Smooth muscle cell (in vitro differentiated cells): Measurements from ENCODE around the gene SEMA3G. TPM values are rescaled to one million over a fixed set of nuclear protein-coding genes. Genes with fewer than 3 reads are reported as not detected.

Source experiments
- DNase-seq: peaks from one replicate; lab custom pipeline; 2025; ENCODE audit not compliant: unreplicated experiment; lab: John Stamatoyannopoulos, UW
- H2AFZ ChIP-seq: fragments of 200-600 bp; sonication (generic); 2 replicates; pipeline ENCODE4 v1.6.0; 2016; ENCODE audit warnings: antibody characterized with exemption, low read depth, mild to moderate bottlenecking
- H3F3A ChIP-seq: fragments of 200-600 bp; sonication (generic); 2 replicates; pipeline ENCODE4 v1.6.0; 2017; ENCODE audit warnings: antibody characterized with exemption, low read depth
- H3K27ac ChIP-seq: fragments of 200-600 bp; sonication (generic); 2 replicates; pipeline ENCODE4 v1.5.1; 2016; ENCODE audit warnings: low read depth, mild to moderate bottlenecking
- H3K27me3 ChIP-seq: fragments of 200-600 bp; sonication (generic); 2 replicates; pipeline ENCODE4 v1.6.1; 2016; ENCODE audit warnings: low read depth, mild to moderate bottlenecking
- H3K36me3 ChIP-seq: fragments of 200-600 bp; sonication (generic); 2 replicates; pipeline ENCODE4 v1.5.1; 2016; ENCODE audit warnings: low read depth
- H3K4me1 ChIP-seq: fragments of 200-600 bp; sonication (generic); 2 replicates; pipeline ENCODE4 v1.5.1; 2016; ENCODE audit warnings: low read depth
- H3K4me2 ChIP-seq: fragments of 200-600 bp; sonication (generic); 2 replicates; pipeline ENCODE4 v1.6.0; 2016; ENCODE audit warnings: mild to moderate bottlenecking
- H3K4me3 ChIP-seq: fragments of 200-600 bp; sonication (generic); 2 replicates; pipeline ENCODE4 v1.5.1; 2016; ENCODE audit warnings: mild to moderate bottlenecking
- H3K79me2 ChIP-seq: fragments of 200-600 bp; sonication (generic); 2 replicates; pipeline ENCODE4 v1.6.0; 2016; ENCODE audit warnings: low read depth, mild to moderate bottlenecking
- H3K9ac ChIP-seq: fragments of 200-600 bp; sonication (generic); 2 replicates; pipeline ENCODE4 v1.6.0; 2016; ENCODE audit warnings: low read depth
- H3K9me3 ChIP-seq: fragments of 200-600 bp; sonication (generic); replicated peaks from 2 replicates; pipeline ENCODE4 v1.5.1; 2016; ENCODE audit warnings: low read depth
- H4K20me1 ChIP-seq: fragments of 200-600 bp; sonication (generic); 2 replicates; pipeline ENCODE4 v1.6.0; 2016; ENCODE audit warnings: low read depth
- WGBS: methylation state at CpG from one replicate; pipeline ENCODE4 v1.1.7; 2016; ENCODE audit warnings: low lambda C conversion rate; 5-methylcytosine and 5-hydroxymethylcytosine counted together
- polyA plus RNA-seq: library from polyadenylated mRNA; unstranded; fragments of >200 nt; fragmentation: Nextera tagmentation; extraction: Ambion mirVana; gene quantifications from 2 replicates; pipeline ENCODE4 v1.2.1, GENCODE V29; 2016
- total RNA-seq: library from RNA; depleted of rRNA; stranded (reverse); fragments of >200 nt; gene quantifications from 2 replicates; pipeline ENCODE4 v1.2.3, GENCODE V29; 2014
- TF ChIP-seq, protein P1 (sequence below): fragments of 200-600 bp; sonication (generic); IDR thresholded peaks from 2 replicates; pipeline ENCODE4 v1.5.1; 2017; ENCODE audit warnings: borderline replicate concordance, mild to moderate bottlenecking, antibody characterized with exemption; ENCODE audit not compliant: insufficient read depth, poor library complexity, severe bottlenecking

The SEMA3G gene
- total and polyA plus RNA-seq, 2 experiments from 2014 or later, result 0.09 TPM

DNA sequence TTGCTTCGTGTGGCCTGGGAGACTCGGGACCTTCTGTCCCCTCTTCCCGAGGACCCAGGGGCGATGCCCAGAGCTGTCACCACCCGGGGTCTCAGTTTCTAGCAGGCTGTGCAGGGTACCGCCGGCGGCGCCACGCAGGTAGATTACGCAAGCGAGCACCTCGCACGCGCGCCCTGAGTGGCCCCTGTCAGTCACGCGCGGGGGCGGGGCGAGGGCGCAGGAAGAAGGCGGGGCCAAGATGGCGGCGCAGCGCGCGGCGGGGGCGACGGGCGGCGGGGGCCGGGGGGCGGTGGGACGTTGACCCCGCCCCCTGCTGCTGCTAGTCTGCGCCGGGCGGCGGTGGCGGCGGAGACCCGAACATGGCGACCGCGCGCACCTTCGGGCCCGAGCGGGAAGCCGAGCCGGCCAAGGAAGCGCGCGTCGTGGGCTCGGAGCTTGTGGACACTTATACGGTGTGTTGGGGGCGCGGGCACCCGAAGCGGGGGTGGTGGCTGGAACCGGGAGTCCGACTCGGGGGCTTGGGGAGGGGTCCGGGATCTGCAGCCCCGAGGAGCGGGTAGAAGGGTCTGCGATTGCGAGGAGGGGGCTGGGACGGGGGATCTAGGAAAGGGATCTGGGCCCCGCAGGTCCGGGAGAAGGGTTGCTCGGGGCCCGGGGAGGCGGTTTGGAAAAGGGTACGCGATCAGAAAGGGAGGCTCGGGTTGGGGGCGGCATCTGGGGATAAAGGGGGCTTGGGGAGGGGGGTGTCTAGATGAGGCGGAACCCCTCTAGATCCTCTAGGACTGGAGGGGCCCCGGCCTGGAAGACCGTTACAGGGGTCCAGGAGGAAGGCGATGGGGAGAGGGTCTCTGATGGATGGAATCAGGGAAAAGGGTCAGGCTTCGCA is 10.6 kb upstream of the SEMA3G start, which contains the start of gene NISCH:
TSS of gene NISCH (plus strand) at position 322 of the 886 bp plus-strand sequence. CDS start at position 360, 38 bp downstream.
- Histone ChIP-seq H3K79me2 (peaks cover 47% of the 10 kb centered on the region), H3K36me3 (no peaks in the 10 kb centered on the region), H4K20me1 (peaks cover 34% of the 10 kb centered on the region), H3K27me3 (no peaks in the 10 kb centered on the region), H3K4me2 (peak within 1 kb of the TSS; percentile 87), H2AFZ (peak within 1 kb of the TSS; percentile 78), H3K4me3 (peak within 1 kb of the TSS; percentile 98), H3K27ac (peak within 1 kb of the TSS; percentile 17), H3F3A (no peaks in the 10 kb centered on the region), H3K9me3 (no peaks in the 10 kb centered on the region), H3K4me1 (peaks cover 16% of the 10 kb centered on the region), H3K9ac (peak within 1 kb of the TSS; percentile 90)
- TF ChIP-seq, protein P1, sequence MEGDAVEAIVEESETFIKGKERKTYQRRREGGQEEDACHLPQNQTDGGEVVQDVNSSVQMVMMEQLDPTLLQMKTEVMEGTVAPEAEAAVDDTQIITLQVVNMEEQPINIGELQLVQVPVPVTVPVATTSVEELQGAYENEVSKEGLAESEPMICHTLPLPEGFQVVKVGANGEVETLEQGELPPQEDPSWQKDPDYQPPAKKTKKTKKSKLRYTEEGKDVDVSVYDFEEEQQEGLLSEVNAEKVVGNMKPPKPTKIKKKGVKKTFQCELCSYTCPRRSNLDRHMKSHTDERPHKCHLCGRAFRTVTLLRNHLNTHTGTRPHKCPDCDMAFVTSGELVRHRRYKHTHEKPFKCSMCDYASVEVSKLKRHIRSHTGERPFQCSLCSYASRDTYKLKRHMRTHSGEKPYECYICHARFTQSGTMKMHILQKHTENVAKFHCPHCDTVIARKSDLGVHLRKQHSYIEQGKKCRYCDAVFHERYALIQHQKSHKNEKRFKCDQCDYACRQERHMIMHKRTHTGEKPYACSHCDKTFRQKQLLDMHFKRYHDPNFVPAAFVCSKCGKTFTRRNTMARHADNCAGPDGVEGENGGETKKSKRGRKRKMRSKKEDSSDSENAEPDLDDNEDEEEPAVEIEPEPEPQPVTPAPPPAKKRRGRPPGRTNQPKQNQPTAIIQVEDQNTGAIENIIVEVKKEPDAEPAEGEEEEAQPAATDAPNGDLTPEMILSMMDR, result no peak
- peak; percentile 48 for DNase-seq
- 3% methylated on average over 55 of the region's 86 CpGs for WGBS

- 86% methylated on average over 11 of the region's 11 CpGs for WGBS
- peaks cover 30% of the 10 kb centered on the region for H4K20me1 ChIP-seq
- peak overlapping the region; percentile 87 for H3K4me2 ChIP-seq
- H3F3A ChIP-seq, result no peaks in the 10 kb centered on the region
- peak overlapping the region; percentile 17 for H3K27ac ChIP-seq
- H3K4me3 ChIP-seq, result peak overlapping the region; percentile 98
- no peak for DNase-seq
- H3K79me2 ChIP-seq, result peaks cover 43% of the 10 kb centered on the region
- TF ChIP-seq, protein P1, result no peak
- H3K9me3 ChIP-seq, result no peaks in the 10 kb centered on the region
- peak overlapping the region; percentile 90 for H3K9ac ChIP-seq
- H2AFZ ChIP-seq, result peak overlapping the region; percentile 78
- no peaks in the 10 kb centered on the region for H3K27me3 ChIP-seq
- peaks cover 16% of the 10 kb centered on the region for H3K4me1 ChIP-seq
- H3K36me3 ChIP-seq, result no peaks in the 10 kb centered on the region
These were observed 10.0 kb upstream of the SEMA3G start for GRCh38 chr3:52454938-52455282.

GRCh38 chr3:52454250-52454937 is 9.5 kb upstream of the SEMA3G start:
- Histone ChIP-seq H2AFZ (peak overlapping the region; percentile 78), H3K36me3 (no peaks in the 10 kb centered on the region), H3K9ac (no peak overlapping the region), H3K4me3 (no peak overlapping the region), H3K27ac (no peak overlapping the region), H3K27me3 (no peaks in the 10 kb centered on the region), H4K20me1 (peaks cover 28% of the 10 kb centered on the region), H3K4me1 (peaks cover 16% of the 10 kb centered on the region), H3K79me2 (peaks cover 39% of the 10 kb centered on the region), H3K9me3 (no peaks in the 10 kb centered on the region), H3F3A (no peaks in the 10 kb centered on the region), H3K4me2 (peak overlapping the region; percentile 12)
- no peak for DNase-seq
- 85% methylated on average over 8 of the region's 8 CpGs for WGBS
- TF ChIP-seq, protein P1, result no peak
